WTC11 (cell line): Measurements from ENCODE around the gene FITM1. TPM values are rescaled to one million over a fixed set of nuclear protein-coding genes. Genes with fewer than 3 reads are reported as not detected.
A peak's percentile ranks its signal among the peaks of the same experiment; 100 is the strongest.

Experiments used
- AR ChIP-seq: fragments of 250-450 bp; sonication (Bioruptor Pico); IDR thresholded peaks from 2 replicates; pipeline ENCODE4 v1.9.0; 2021; ENCODE audit warnings: mild to moderate bottlenecking
- ATF6 ChIP-seq: sonication (generic); formaldehyde crosslinking; IDR thresholded peaks from 2 replicates; pipeline ENCODE4 v1.8.1; 2023; ENCODE audit warnings: mild to moderate bottlenecking, missing genetic modification reagents
- CDX4 ChIP-seq: fragments of 250-450 bp; sonication (Bioruptor Pico); IDR thresholded peaks from 2 replicates; pipeline ENCODE4 v1.9.0; 2021; ENCODE audit warnings: moderate library complexity, mild to moderate bottlenecking, inconsistent platforms, borderline replicate concordance
- CREB1 ChIP-seq: sonication (generic); formaldehyde crosslinking; IDR thresholded peaks from 2 replicates; pipeline ENCODE4 v1.8.0; 2023; ENCODE audit warnings: mild to moderate bottlenecking, missing genetic modification reagents
- CREM ChIP-seq: sonication (generic); formaldehyde crosslinking; IDR thresholded peaks from 2 replicates; pipeline ENCODE4 v1.8.1; 2022; ENCODE audit warnings: mild to moderate bottlenecking, missing genetic modification reagents, moderate library complexity
- E2F4 ChIP-seq: sonication (generic); formaldehyde crosslinking; IDR thresholded peaks from 2 replicates; pipeline ENCODE4 v1.8.1; 2022; ENCODE audit warnings: low read depth, mild to moderate bottlenecking, moderate library complexity, missing genetic modification reagents, borderline replicate concordance
- ERG ChIP-seq: fragments of 250-450 bp; sonication (Bioruptor Pico); IDR thresholded peaks from 2 replicates; pipeline ENCODE4 v1.8.0; 2021; ENCODE audit warnings: mild to moderate bottlenecking
- ESRRA ChIP-seq: sonication (generic); formaldehyde crosslinking; IDR thresholded peaks from 2 replicates; pipeline ENCODE4 v1.8.1; 2022; ENCODE audit warnings: mild to moderate bottlenecking, missing genetic modification reagents, borderline replicate concordance
- FOXJ3 ChIP-seq: sonication (generic); formaldehyde crosslinking; IDR thresholded peaks from 2 replicates; pipeline ENCODE4 v1.9.0; 2021; ENCODE audit warnings: missing genetic modification reagents, mild to moderate bottlenecking, borderline replicate concordance
- FOXK1 ChIP-seq: sonication (generic); formaldehyde crosslinking; IDR thresholded peaks from 2 replicates; pipeline ENCODE4 v1.8.0; 2022; ENCODE audit warnings: mild to moderate bottlenecking, moderate library complexity, missing genetic modification reagents
- FOXP4 ChIP-seq: sonication (generic); formaldehyde crosslinking; IDR thresholded peaks from 2 replicates; pipeline ENCODE4 v1.8.0; 2022; ENCODE audit warnings: mild to moderate bottlenecking, missing genetic modification reagents
- GTF2I ChIP-seq: fragments of 250-450 bp; sonication (Bioruptor Pico); conservative IDR thresholded peaks from 2 replicates; pipeline ENCODE4 v1.4.0; 2021; ENCODE audit warnings: mild to moderate bottlenecking
- HMGA2 ChIP-seq: fragments of 250-450 bp; sonication (Bioruptor Pico); IDR thresholded peaks from 2 replicates; pipeline ENCODE4 v1.4.0; 2021; ENCODE audit warnings: mild to moderate bottlenecking, moderate library complexity
- HMGXB4 ChIP-seq: sonication (generic); formaldehyde crosslinking; IDR thresholded peaks from 2 replicates; pipeline ENCODE4 v1.8.1; 2023; ENCODE audit warnings: mild to moderate bottlenecking, moderate library complexity, missing genetic modification reagents
- JUN ChIP-seq: sonication (generic); formaldehyde crosslinking; IDR thresholded peaks from 2 replicates; pipeline ENCODE4 v1.8.0; 2023; ENCODE audit warnings: mild to moderate bottlenecking, missing genetic modification reagents
- MAX ChIP-seq: sonication (generic); formaldehyde crosslinking; IDR thresholded peaks from 2 replicates; pipeline ENCODE4 v1.8.0; 2022; ENCODE audit warnings: mild to moderate bottlenecking, missing genetic modification reagents
- MXD4 ChIP-seq: fragments of 250-450 bp; sonication (Bioruptor Pico); IDR thresholded peaks from 2 replicates; pipeline ENCODE4 v1.8.0; 2021; ENCODE audit warnings: mild to moderate bottlenecking, moderate library complexity, borderline replicate concordance
- NR3C1 ChIP-seq: sonication (generic); formaldehyde crosslinking; conservative IDR thresholded peaks from 2 replicates; pipeline ENCODE4 v1.8.1; 2023; ENCODE audit warnings: low read depth, mild to moderate bottlenecking, missing genetic modification reagents
- SMAD4 ChIP-seq: sonication (generic); formaldehyde crosslinking; IDR thresholded peaks from 2 replicates; pipeline ENCODE4 v1.8.0; 2022; ENCODE audit warnings: mild to moderate bottlenecking, missing genetic modification reagents
- ZNF219 ChIP-seq: sonication (generic); formaldehyde crosslinking; IDR thresholded peaks from 2 replicates; pipeline ENCODE4 v1.8.0; 2023; ENCODE audit warnings: missing genetic modification reagents, mild to moderate bottlenecking, borderline replicate concordance
- ZNF232 ChIP-seq: sonication (generic); formaldehyde crosslinking; IDR thresholded peaks from 2 replicates; pipeline ENCODE4 v1.8.0; 2022; ENCODE audit warnings: mild to moderate bottlenecking, missing genetic modification reagents
- ZNF396 ChIP-seq: fragments of 250-450 bp; sonication (Bioruptor Pico); IDR thresholded peaks from 2 replicates; pipeline ENCODE4 v1.8.0; 2021; ENCODE audit warnings: mild to moderate bottlenecking, moderate library complexity, borderline replicate concordance
- ZNF423 ChIP-seq: fragments of 250-450 bp; sonication (Bioruptor Pico); IDR thresholded peaks from 2 replicates; pipeline ENCODE4 v2.1.2; 2022; ENCODE audit warnings: mild to moderate bottlenecking, moderate library complexity
- ZNF512 ChIP-seq: sonication (generic); formaldehyde crosslinking; IDR thresholded peaks from 2 replicates; pipeline ENCODE4 v1.8.1; 2022; ENCODE audit warnings: missing genetic modification reagents, borderline replicate concordance
- total RNA-seq: library from RNA; stranded (reverse); gene quantifications from 3 replicates; pipeline ENCODE4 v1.2.3, GENCODE V29; 2021

Gene FITM1
- total RNA-seq, 1 experiment from 2014 or later: not detected

GRCh38 chr14:24093901-24094840, 36.3 kb upstream of the FITM1 start, which contains the start of gene PCK2 (continued):
- TF ChIP-seq AR (no peak), FOXJ3 (no peak), NR3C1 (CRISPR knock-in tag) (0 out of 2 replicates have a peak, but pooled peaks have one; percentile 70), CREB1 (CRISPR knock-in tag) (no peak), ZNF423 (CRISPR knock-in tag) (no peak), ZNF396 (CRISPR knock-in tag) (no peak), HMGA2 (CRISPR knock-in tag) (no peak), ATF6 (CRISPR knock-in tag) (no peak), HMGXB4 (no peak; the same call in 1 of the 2 replicates), GTF2I (no peak), SMAD4 (CRISPR knock-in tag) (0 out of 2 replicates have a peak, but pooled peaks have one; percentile 57), ZNF219 (CRISPR knock-in tag) (no peak), CDX4 (CRISPR knock-in tag) (no peak), E2F4 (CRISPR knock-in tag) (peak; percentile 91), MXD4 (CRISPR knock-in tag) (no peak), JUN (CRISPR knock-in tag) (no peak), ESRRA (CRISPR knock-in tag) (no peak), FOXK1 (CRISPR knock-in tag) (peak; percentile 77), FOXP4 (peak; percentile 25; the same call in 1 of the 2 replicates), ERG (CRISPR knock-in tag) (no peak), ZNF232 (CRISPR knock-in tag) (no peak), ZNF512 (no peak), CREM (CRISPR knock-in tag) (no peak), MAX (CRISPR knock-in tag) (peak; percentile 68)
